Osteocyte (in vitro differentiated cells): ENCODE data around the gene NFATC4. TPM values are rescaled to one million over a fixed set of nuclear protein-coding genes. Genes with fewer than 3 reads are reported as not detected.

Experiments used
- DNase-seq: peaks from one replicate; pipeline ENCODE4 v3.0.0; 2021; ENCODE audit warnings: mixed read lengths; ENCODE audit not compliant: unreplicated experiment; ENCODE audit errors: extremely low spot score
- H3K27ac Mint-ChIP-seq: one replicate; pipeline ENCODE4 v1.8.0; 2021; ENCODE audit warnings: mild to moderate bottlenecking, mixed read lengths; ENCODE audit not compliant: unreplicated experiment
- H3K27me3 Mint-ChIP-seq: one replicate; pipeline ENCODE4 v1.8.0; 2021; ENCODE audit warnings: mixed read lengths; ENCODE audit not compliant: unreplicated experiment
- H3K36me3 Mint-ChIP-seq: one replicate; pipeline ENCODE4 v1.8.0; 2021; ENCODE audit warnings: mixed read lengths; ENCODE audit not compliant: unreplicated experiment
- H3K4me1 Mint-ChIP-seq: one replicate; pipeline ENCODE4 v1.8.0; 2021; ENCODE audit warnings: mixed read lengths; ENCODE audit not compliant: unreplicated experiment
- H3K4me3 Mint-ChIP-seq: one replicate; pipeline ENCODE4 v1.8.0; 2021; ENCODE audit warnings: mild to moderate bottlenecking, moderate library complexity, mixed read lengths; ENCODE audit not compliant: unreplicated experiment
- H3K9me3 Mint-ChIP-seq: one replicate; pipeline ENCODE4 v1.8.0; 2021; ENCODE audit warnings: mixed read lengths; ENCODE audit not compliant: unreplicated experiment
- total RNA-seq: library from RNA; stranded (reverse); gene quantifications from 2 replicates; pipeline ENCODE4 v1.2.1, GENCODE V29; 2021
- TF ChIP-seq, protein P1 (sequence below): fragments of 200-600 bp; sonication (generic); IDR thresholded peaks from 2 replicates; pipeline ENCODE4 v1.5.0; 2021; ENCODE audit warnings: antibody characterized with exemption, mild to moderate bottlenecking, moderate library complexity

NFATC4 gene
- total RNA-seq, 1 donor from 2014 or later: 223 TPM

DNA sequence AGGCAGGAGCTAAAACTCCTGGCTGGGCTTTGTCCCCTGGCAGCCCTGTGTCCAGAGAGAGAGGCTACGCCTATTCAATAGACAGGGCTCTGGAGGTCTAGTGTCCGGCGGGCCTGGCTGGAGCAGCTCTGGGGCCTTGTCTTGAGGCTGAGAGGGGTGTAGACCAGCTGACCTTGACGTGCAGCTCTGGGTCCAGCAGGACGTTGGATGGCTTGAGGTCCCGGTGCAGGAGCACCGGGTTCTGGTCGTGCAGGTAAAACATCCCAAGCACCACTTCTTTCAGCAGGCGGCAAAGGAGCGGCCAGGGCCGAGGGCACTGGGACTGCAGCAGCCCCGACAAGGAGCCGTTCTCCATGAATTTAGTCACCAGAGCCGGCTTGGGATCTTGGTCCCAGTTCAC lies 29.1 kb upstream of the NFATC4 start:
- Mint-ChIP-seq H3K36me3 (no peaks in the 10 kb centered on the region), H3K9me3 (no peaks in the 10 kb centered on the region), H3K27me3 (peaks cover 27% of the 10 kb centered on the region), H3K4me1 (peaks cover 27% of the 10 kb centered on the region), H3K4me3 (no peak overlapping the region), H3K27ac (no peak overlapping the region)
- DNase-seq: no peak
- TF ChIP-seq, protein P1, sequence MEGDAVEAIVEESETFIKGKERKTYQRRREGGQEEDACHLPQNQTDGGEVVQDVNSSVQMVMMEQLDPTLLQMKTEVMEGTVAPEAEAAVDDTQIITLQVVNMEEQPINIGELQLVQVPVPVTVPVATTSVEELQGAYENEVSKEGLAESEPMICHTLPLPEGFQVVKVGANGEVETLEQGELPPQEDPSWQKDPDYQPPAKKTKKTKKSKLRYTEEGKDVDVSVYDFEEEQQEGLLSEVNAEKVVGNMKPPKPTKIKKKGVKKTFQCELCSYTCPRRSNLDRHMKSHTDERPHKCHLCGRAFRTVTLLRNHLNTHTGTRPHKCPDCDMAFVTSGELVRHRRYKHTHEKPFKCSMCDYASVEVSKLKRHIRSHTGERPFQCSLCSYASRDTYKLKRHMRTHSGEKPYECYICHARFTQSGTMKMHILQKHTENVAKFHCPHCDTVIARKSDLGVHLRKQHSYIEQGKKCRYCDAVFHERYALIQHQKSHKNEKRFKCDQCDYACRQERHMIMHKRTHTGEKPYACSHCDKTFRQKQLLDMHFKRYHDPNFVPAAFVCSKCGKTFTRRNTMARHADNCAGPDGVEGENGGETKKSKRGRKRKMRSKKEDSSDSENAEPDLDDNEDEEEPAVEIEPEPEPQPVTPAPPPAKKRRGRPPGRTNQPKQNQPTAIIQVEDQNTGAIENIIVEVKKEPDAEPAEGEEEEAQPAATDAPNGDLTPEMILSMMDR: no peak

DNA sequence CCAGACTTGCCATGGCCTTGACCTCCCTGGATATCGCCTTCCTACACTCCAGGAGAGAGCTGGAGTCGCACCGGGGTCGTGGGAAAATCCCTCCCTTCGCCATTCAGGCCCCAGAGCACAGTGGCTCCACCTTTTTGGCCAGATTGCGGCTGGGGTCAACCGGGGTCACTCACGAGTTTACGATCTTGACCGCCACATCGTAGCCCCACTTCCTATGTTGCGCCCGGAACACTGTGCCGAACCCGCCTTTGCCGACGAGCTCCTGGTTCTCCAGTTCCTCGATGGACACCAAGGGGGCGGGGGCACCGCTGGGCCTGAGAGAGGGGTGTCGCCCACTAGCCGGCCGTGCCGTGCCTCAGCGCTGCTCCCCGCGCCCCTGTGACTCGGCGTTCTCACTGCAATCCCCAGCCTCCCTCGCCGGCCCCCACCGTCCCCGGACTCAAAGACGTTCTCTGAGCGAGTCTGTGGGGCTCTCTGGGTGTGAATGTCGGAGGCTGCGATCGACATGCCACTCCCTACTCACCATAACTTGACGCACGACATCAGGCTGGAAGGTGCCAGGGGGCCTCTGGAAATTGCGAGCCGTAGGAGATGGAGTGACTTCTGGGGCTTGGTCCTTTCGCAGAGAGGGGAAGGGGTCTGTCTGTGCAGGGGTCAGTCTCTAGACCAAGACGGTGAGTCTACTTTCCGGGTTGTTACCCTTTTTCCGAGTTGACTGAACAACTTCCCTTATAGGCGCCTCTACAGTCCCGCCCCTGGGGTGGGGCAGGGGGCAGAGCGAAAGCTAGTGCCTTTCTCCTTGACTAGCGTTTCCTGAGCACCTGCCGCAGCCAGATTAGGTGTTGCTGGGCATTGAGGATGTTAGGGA lies 28.5 kb upstream of the NFATC4 start, which contains the start of gene RIPK3:
Gene RIPK3, minus strand, starts transcription at position 708 of the 868 bp plus-strand sequence. Its CDS starts 165 bp downstream, at position 543.
- peak within 1 kb of the TSS; percentile 46 for H3K4me3 Mint-ChIP-seq
- peaks cover 22% of the 10 kb centered on the region for H3K4me1 Mint-ChIP-seq
- peaks cover 31% of the 10 kb centered on the region for H3K27me3 Mint-ChIP-seq

DNA sequence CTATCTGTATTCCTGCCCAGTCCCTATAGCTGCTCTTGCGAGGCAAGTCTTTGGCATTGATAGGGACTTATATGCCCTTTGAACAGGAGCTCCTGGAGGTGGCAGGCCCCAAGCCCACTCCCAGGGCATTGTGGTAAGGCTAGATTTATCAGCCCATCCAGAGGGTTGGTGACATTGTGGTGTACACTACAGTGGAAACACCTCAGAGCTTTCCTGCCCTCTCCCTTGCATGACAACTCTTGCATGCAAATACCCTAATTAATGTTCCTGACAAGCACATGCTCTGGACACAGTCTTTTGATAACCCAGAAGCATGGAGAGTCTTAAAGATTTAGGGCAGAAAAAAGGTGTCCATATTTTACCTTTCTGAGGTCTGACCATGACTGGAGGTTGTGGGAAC lies 27.4 kb upstream of the NFATC4 start:
- TF ChIP-seq, protein P1: no peak
- no peak for DNase-seq
- Mint-ChIP-seq H3K4me3 (no peak overlapping the region), H3K4me1 (peaks cover 15% of the 10 kb centered on the region), H3K9me3 (no peaks in the 10 kb centered on the region), H3K27me3 (peaks cover 41% of the 10 kb centered on the region), H3K36me3 (no peaks in the 10 kb centered on the region), H3K27ac (no peak overlapping the region)

More for the DNA sequence above, 28.5 kb upstream of the NFATC4 start, which contains the start of gene RIPK3:
- Mint-ChIP-seq H3K27ac (no peak within 1 kb of the TSS), H3K36me3 (no peaks in the 10 kb centered on the region), H3K9me3 (no peaks in the 10 kb centered on the region)
- no peak for DNase-seq
- TF ChIP-seq, protein P1: no peak

DNA sequence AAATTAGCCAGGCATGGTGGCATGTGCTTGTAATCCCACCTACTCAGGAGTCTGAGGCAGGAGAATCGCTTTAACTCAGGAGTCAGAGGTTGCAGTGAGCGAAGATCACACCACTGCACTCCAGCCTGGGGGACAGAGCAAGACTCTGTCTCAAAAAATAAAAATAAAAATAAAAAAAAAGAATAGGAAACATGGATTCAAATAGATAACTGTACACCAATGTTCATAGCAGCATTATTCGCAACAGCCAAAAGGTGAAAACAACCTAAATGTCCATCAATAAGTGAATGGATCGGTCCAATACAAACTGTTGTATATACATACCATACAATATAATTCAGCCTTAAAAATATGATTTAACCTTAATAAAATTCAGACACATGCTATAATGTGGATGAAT lies 25.1 kb upstream of the NFATC4 start:
- Mint-ChIP-seq H3K9me3 (no peaks in the 10 kb centered on the region), H3K4me1 (peaks cover 3% of the 10 kb centered on the region), H3K4me3 (no peak overlapping the region), H3K36me3 (no peaks in the 10 kb centered on the region), H3K27me3 (peaks cover 53% of the 10 kb centered on the region), H3K27ac (no peak overlapping the region)
- TF ChIP-seq, protein P1: no peak
- DNase-seq: no peak
